ENCODE data around the gene SWT1. TPM values are rescaled to one million over a fixed set of nuclear protein-coding genes. Genes with fewer than 3 reads are reported as not detected.

Gene SWT1
- total RNA-seq, 1 experiment from 2014 or later: 2.1 TPM

- intact Hi-C loops (cut with micrococcal nuclease; ENCODE audit: unreplicated experiment): no loop called here
- ATAC-seq (no peak), DNase-seq (ENCODE audit: low read depth, low spot score) (no peak)
- no TSS peak for BruUV-seq (replicated peaks)
- ChIA-PET POLR2A (no interaction called here), CTCF (no interaction called here)
- Histone ChIP-seq H3K27ac (ENCODE audit: low read length) (peak overlapping the region; percentile 48; the same call in 1 of the 2 replicates), H3K4me3 (ENCODE audit: low read depth in 2 of 2, low read length in 2 of 2) (peak overlapping the region; percentile 40 to 49; a peak in 3 of 4 replicates), H3K4me1 (ENCODE audit: control insufficient read depth, insufficient read depth, low read length) (no peaks in the 10 kb centered on the region; the same call in none of the 2 replicates), H3K36me3 (ENCODE audit: control insufficient read depth, insufficient read depth, low read length) (no peaks in the 10 kb centered on the region), H3K27me3 (ENCODE audit: control insufficient read depth, insufficient read depth, low read length) (no peaks in the 10 kb centered on the region), H3K9me3 (ENCODE audit: control insufficient read depth, insufficient read depth, low read depth, low read length) (no peaks in the 10 kb centered on the region)
- TF ChIP-seq REST (IDR thresholded peaks at IDR 0.05; ENCODE audit: insufficient read depth in 1 of 2, low read depth in 2 of 2, low read length in 1 of 2) (no peak), POLR2AphosphoS5 (IDR thresholded peaks at IDR 0.05; ENCODE audit: low read depth, low read length) (no peak), SIN3A (IDR thresholded peaks at IDR 0.05; ENCODE audit: borderline replicate concordance, insufficient read depth, low read depth, low read length) (no peak)
- in situ Hi-C loops (cut with HindIII; ENCODE audit: low pct_unique_long_range_greater_than_20kb, low sequenced_read_pairs): no loop called here
These were observed 100.9 kb downstream of the SWT1 start for GRCh38 chr1:185257950-185258208.

GRCh38 chr1:185258676-185259075, 101.7 kb downstream of the SWT1 start:
- ATAC-seq (no peak), DNase-seq (ENCODE audit: low read depth, low spot score) (no peak)
- in situ Hi-C loops (cut with HindIII; ENCODE audit: low pct_unique_long_range_greater_than_20kb, low sequenced_read_pairs) (no loop called here), intact Hi-C loops (cut with micrococcal nuclease; ENCODE audit: unreplicated experiment) (no loop called here)
- H3K4me3 ChIP-seq (ENCODE audit: low read depth in 2 of 2, low read length in 2 of 2): no peak overlapping the region
- ChIA-PET POLR2A (no interaction called here), CTCF (no interaction called here)
- no peak overlapping the region for H3K27ac ChIP-seq (ENCODE audit: low read length)
- no peaks in the 10 kb centered on the region for H3K27me3 ChIP-seq (ENCODE audit: control insufficient read depth, insufficient read depth, low read length)
- no TSS peak for BruUV-seq (replicated peaks)
- no peaks in the 10 kb centered on the region; the same call in none of the 2 replicates for H3K4me1 ChIP-seq (ENCODE audit: control insufficient read depth, insufficient read depth, low read length)
- H3K36me3 ChIP-seq (ENCODE audit: control insufficient read depth, insufficient read depth, low read length): no peaks in the 10 kb centered on the region
- no peaks in the 10 kb centered on the region for H3K9me3 ChIP-seq (ENCODE audit: control insufficient read depth, insufficient read depth, low read depth, low read length)
- TF ChIP-seq CTCF (IDR thresholded peaks at IDR 0.05): no peak
- TF ChIP-seq REST (IDR thresholded peaks at IDR 0.05; ENCODE audit: insufficient read depth in 1 of 2, low read depth in 2 of 2, low read length in 1 of 2): no peak
- TF ChIP-seq SIN3A (IDR thresholded peaks at IDR 0.05; ENCODE audit: borderline replicate concordance, insufficient read depth, low read depth, low read length): no peak
- no peak for TF ChIP-seq POLR2AphosphoS5 (IDR thresholded peaks at IDR 0.05; ENCODE audit: low read depth, low read length)
- TF ChIP-seq TCF7L2 (IDR thresholded peaks at IDR 0.05; ENCODE audit: low read depth, low read length): no peak

Measured in Panc1 (cell line).